Muscle of arm (tissue), 14 donors: ENCODE measurements around the gene CLK1. TPM values are rescaled to one million over a fixed set of nuclear protein-coding genes. Genes with fewer than 3 reads are reported as not detected.
"Not testable (repeated sequence)": the region's sequence is repeated elsewhere in the genome, so short reads cannot be mapped to it uniquely, and the experiment has no call there.

Experiments used
- DNase-seq: peaks from one replicate; pipeline ENCODE4 v3.0.0-alpha.2; 2013
- long read RNA-seq, 11 donors: transcript quantifications; one replicate each; lab custom pipeline, GENCODE V29; 2026
- polyA plus RNA-seq, 12 donors: library from polyadenylated mRNA; unstranded; fragments of 120-200 nt; gene quantifications; one replicate each; pipeline ENCODE4 v1.2.1, GENCODE V29; 2013; ENCODE audit not compliant: insufficient read length in 12 of 12

Gene CLK1
- 100 to 1,000 TPM in 11 of 12 donors, not detected in 1; 101 to 206 (median 157) TPM for polyA plus RNA-seq
- long read RNA-seq, donor 1, transcript CLK1-208 (2 exons, 484 nt): minor isoform, 15 of 87 reads
- long read RNA-seq, donor 1, transcript CLK1-201 (13 exons, 1,888 nt): major isoform, 19 of 87 reads
- long read RNA-seq, donor 1, transcript CLK1-210 (11 exons, 3,208 nt): minor isoform, 5 of 87 reads
- long read RNA-seq, donor 1, partial matches to known transcripts: 38 of 87 reads
- long read RNA-seq, donor 1, other reads (novel, unspliced or antisense): 0 of 87 reads
- long read RNA-seq, donor 2, transcript CLK1-201 (13 exons, 1,888 nt): major isoform, 22 of 66 reads
- long read RNA-seq, donor 2, transcript CLK1-204 (12 exons, 1,682 nt): minor isoform, 12 of 66 reads
- long read RNA-seq, donor 2, transcript CLK1-210 (11 exons, 3,208 nt): minor isoform, 8 of 66 reads
- long read RNA-seq, donor 2, partial matches to known transcripts: 18 of 66 reads
- long read RNA-seq, donor 2, other reads (novel, unspliced or antisense): 0 of 66 reads
- long read RNA-seq, donor 3, transcript CLK1-210 (11 exons, 3,208 nt): minor isoform, 6 of 42 reads
- long read RNA-seq, donor 3, transcript CLK1-201 (13 exons, 1,888 nt): major isoform, 9 of 42 reads
- long read RNA-seq, donor 3, partial matches to known transcripts: 17 of 42 reads
- long read RNA-seq, donor 3, other reads (novel, unspliced or antisense): 0 of 42 reads
- long read RNA-seq, donor 4, transcript CLK1-201 (13 exons, 1,888 nt): major isoform, 6 of 14 reads
- long read RNA-seq, donor 4, partial matches to known transcripts: 0 of 14 reads
- long read RNA-seq, donor 4, other reads (novel, unspliced or antisense): 0 of 14 reads
- long read RNA-seq, donor 5, transcript CLK1-201 (13 exons, 1,888 nt): minor isoform, 7 of 69 reads
- long read RNA-seq, donor 5, transcript CLK1-210 (11 exons, 3,208 nt): major isoform, 15 of 69 reads
- long read RNA-seq, donor 5, transcript CLK1-204 (12 exons, 1,682 nt): minor isoform, 13 of 69 reads
- long read RNA-seq, donor 5, partial matches to known transcripts: 29 of 69 reads
- long read RNA-seq, donor 5, other reads (novel, unspliced or antisense): 0 of 69 reads
- long read RNA-seq, donor 6, transcript CLK1-201 (13 exons, 1,888 nt): major isoform, 6 of 40 reads
- long read RNA-seq, donor 6, transcript CLK1-204 (12 exons, 1,682 nt): major isoform, 6 of 40 reads
- long read RNA-seq, donor 6, partial matches to known transcripts: 18 of 40 reads
- long read RNA-seq, donor 6, other reads (novel, unspliced or antisense): 0 of 40 reads
- long read RNA-seq, donor 7, transcript CLK1-210 (11 exons, 3,208 nt): major isoform, 8 of 36 reads
- long read RNA-seq, donor 7, transcript CLK1-204 (12 exons, 1,682 nt): minor isoform, 7 of 36 reads
- long read RNA-seq, donor 7, partial matches to known transcripts: 20 of 36 reads
- long read RNA-seq, donor 7, other reads (novel, unspliced or antisense): 0 of 36 reads
- long read RNA-seq, donor 8, transcript CLK1-204 (12 exons, 1,682 nt): major isoform, 13 of 56 reads
- long read RNA-seq, donor 8, transcript CLK1-210 (11 exons, 3,208 nt): minor isoform, 9 of 56 reads
- long read RNA-seq, donor 8, transcript CLK1-208 (2 exons, 484 nt): minor isoform, 8 of 56 reads
- long read RNA-seq, donor 8, transcript CLK1-201 (13 exons, 1,888 nt): minor isoform, 12 of 56 reads
- long read RNA-seq, donor 8, partial matches to known transcripts: 7 of 56 reads
- long read RNA-seq, donor 8, other reads (novel, unspliced or antisense): 0 of 56 reads
- long read RNA-seq, donor 9, transcript CLK1-204 (12 exons, 1,682 nt): minor isoform, 5 of 42 reads
- long read RNA-seq, donor 9, transcript CLK1-201 (13 exons, 1,888 nt): major isoform, 9 of 42 reads
- long read RNA-seq, donor 9, partial matches to known transcripts: 20 of 42 reads
- long read RNA-seq, donor 9, other reads (novel, unspliced or antisense): 0 of 42 reads
- long read RNA-seq, donor 10, transcript CLK1-204 (12 exons, 1,682 nt): major isoform, 9 of 47 reads
- long read RNA-seq, donor 10, transcript CLK1-210 (11 exons, 3,208 nt): minor isoform, 6 of 47 reads
- long read RNA-seq, donor 10, transcript CLK1-201 (13 exons, 1,888 nt): major isoform, 9 of 47 reads
- long read RNA-seq, donor 10, partial matches to known transcripts: 14 of 47 reads
- long read RNA-seq, donor 10, other reads (novel, unspliced or antisense): 0 of 47 reads
- long read RNA-seq, donor 11, transcript CLK1-201 (13 exons, 1,888 nt): minor isoform, 14 of 74 reads
- long read RNA-seq, donor 11, transcript CLK1-204 (12 exons, 1,682 nt): minor isoform, 9 of 74 reads
- long read RNA-seq, donor 11, transcript CLK1-203 (8 exons, 1,192 nt): minor isoform, 6 of 74 reads
- long read RNA-seq, donor 11, transcript CLK1-210 (11 exons, 3,208 nt): major isoform, 15 of 74 reads
- long read RNA-seq, donor 11, partial matches to known transcripts: 27 of 74 reads
- long read RNA-seq, donor 11, other reads (novel, unspliced or antisense): 0 of 74 reads

- DNase-seq: peak; percentile 98
Measured at GRCh38 chr2:200864176-200865034, at the start of gene CLK1. TSS of gene CLK1 (minus strand) at chr2:200864658. CDS start at chr2:200861862, 2,796 bp downstream.

GRCh38 chr2:200913654-200914053 lies 49.2 kb upstream of the CLK1 start:
- no peak for DNase-seq

- no peak for DNase-seq
Measured at GRCh38 chr2:200909958-200910357, 45.5 kb upstream of the CLK1 start.

- DNase-seq: peak; percentile 57
Measured at GRCh38 chr2:200905618-200906296, 41.3 kb upstream of the CLK1 start.

GRCh38 chr2:200901459-200902072 lies 37.1 kb upstream of the CLK1 start:
- DNase-seq: peak; percentile 68

GRCh38 chr2:200899482-200899881 lies 35.0 kb upstream of the CLK1 start:
- DNase-seq: no peak

GRCh38 chr2:200888704-200889625 lies 24.5 kb upstream of the CLK1 start, which contains the start of the genes NIF3L1 and PPIL3:
TSS of gene NIF3L1 (plus strand) at chr2:200889371. CDS start at chr2:200891944, 2,573 bp downstream.
TSS of gene PPIL3 (minus strand) at chr2:200889077. CDS start at chr2:200887615, 1,462 bp downstream.
- DNase-seq: peak; percentile 98

GRCh38 chr2:200881715-200882249 lies 17.3 kb upstream of the CLK1 start:
- DNase-seq: not testable (repeated sequence)

GRCh38 chr2:200878289-200878880 lies 13.9 kb upstream of the CLK1 start:
- DNase-seq: no peak

- no peak for DNase-seq
Measured at GRCh38 chr2:200877443-200877842, 13.0 kb upstream of the CLK1 start.

- DNase-seq: no peak
Measured at GRCh38 chr2:200873560-200873959, 9.1 kb upstream of the CLK1 start.

GRCh38 chr2:200871151-200871550 lies 6.7 kb upstream of the CLK1 start:
- DNase-seq: no peak

GRCh38 chr2:200869014-200869413 lies 4.6 kb upstream of the CLK1 start:
- DNase-seq: no peak

- DNase-seq: peak; percentile 79
Measured at GRCh38 chr2:200863782-200864175, 679 bp downstream of the CLK1 start.

GRCh38 chr2:200862532-200863000 lies 1.9 kb downstream of the CLK1 start:
- peak; percentile 60 for DNase-seq
